IMR-90 (cell line): Measurements from ENCODE around the gene TEFM. TPM values are rescaled to one million over a fixed set of nuclear protein-coding genes. Genes with fewer than 3 reads are reported as not detected.

Experiments
- ATAC-seq: fragments of 200-7000 bp; cut with Tn5 transposase; 2 replicates; pipeline ENCODE4 v1.9.1; 2020; ENCODE audit warnings: low read depth, mild to moderate bottlenecking, moderate library complexity
- BruUV-seq: library from RNA; stranded (reverse); fragments of 400-500 nt; replicated peaks from 2 replicates; lab custom pipeline; 2021; lab: Mats Ljungman, UMichigan
- CTCF ChIA-PET: fragments of 300-600 bp; formaldehyde crosslinking; extraction: SDS; loops from one replicate; lab custom pipeline; 2021; ENCODE audit warnings: antibody characterized with exemption; lab: Yijun Ruan, JAX
- POLR2A ChIA-PET: fragments of 300-600 bp; sonication (Branson Sonifier 250); formaldehyde crosslinking; loops from one replicate; lab custom pipeline; 2022; ENCODE audit warnings: antibody characterized with exemption; ENCODE audit not compliant: unreplicated experiment; lab: Charles Lee
- DNase-seq: peaks from one replicate; pipeline ENCODE4 v3.0.0; 2013
- H2AFZ ChIP-seq: replicated peaks from 2 replicates; pipeline ENCODE3; 2013; ENCODE audit warnings: low read length, mild to moderate bottlenecking; ENCODE audit not compliant: poor library complexity
- H2AK5ac ChIP-seq: 2 replicates; pipeline ENCODE4 v1.6.1; 2013; ENCODE audit warnings: low read depth, low read length, inconsistent platforms
- H2AK9ac ChIP-seq: replicated peaks from 2 replicates; pipeline ENCODE3; 2013; ENCODE audit warnings: mild to moderate bottlenecking, low read depth, low read length, moderate library complexity; ENCODE audit not compliant: poor library complexity
- H2BK120ac ChIP-seq: 2 replicates; pipeline ENCODE4 v1.6.1; 2013; ENCODE audit warnings: low read depth, low read length, inconsistent platforms
- H2BK15ac ChIP-seq: 3 replicates; pipeline ENCODE4 v1.6.1; 2013; ENCODE audit warnings: low read depth, low read length, inconsistent platforms
- H2BK20ac ChIP-seq: 2 replicates; pipeline ENCODE4 v1.6.1; 2013; ENCODE audit warnings: low read depth, mild to moderate bottlenecking, inconsistent platforms, low read length, moderate library complexity
- H2BK5ac ChIP-seq: 2 replicates; pipeline ENCODE4 v1.6.1; 2013; ENCODE audit warnings: mild to moderate bottlenecking, low read depth, low read length, inconsistent platforms; ENCODE audit not compliant: poor library complexity, severe bottlenecking
- H3K14ac ChIP-seq: replicated peaks from 2 replicates; pipeline ENCODE4 v1.6.1; 2013; ENCODE audit warnings: low read depth, low read length, inconsistent platforms
- H3K18ac ChIP-seq: 2 replicates; pipeline ENCODE4 v1.6.1; 2013; ENCODE audit warnings: low read depth, low read length, control low read depth
- H3K23ac ChIP-seq: 2 replicates; pipeline ENCODE4 v1.6.1; 2013; ENCODE audit warnings: low read depth, low read length, inconsistent platforms
- H3K27ac ChIP-seq: 2 replicates; pipeline ENCODE4 v1.5.1; 2013; ENCODE audit warnings: mild to moderate bottlenecking, control low read depth, low read length; ENCODE audit not compliant: insufficient read depth
- H3K27me3 ChIP-seq: 2 replicates; pipeline ENCODE4 v1.6.1; 2013; ENCODE audit warnings: low read length; ENCODE audit not compliant: control insufficient read depth, insufficient read depth
- H3K36me3 ChIP-seq: 2 replicates; pipeline ENCODE4 v1.6.1; 2013; ENCODE audit warnings: low read length, mixed read lengths; ENCODE audit not compliant: control insufficient read depth, insufficient read depth
- H3K4ac ChIP-seq: 2 replicates; pipeline ENCODE4 v1.6.1; 2013; ENCODE audit warnings: low read depth, low read length, inconsistent platforms
- H3K4me1 ChIP-seq: 2 replicates; pipeline ENCODE4 v1.6.1; 2013; ENCODE audit warnings: low read length, mixed read lengths; ENCODE audit not compliant: control insufficient read depth, insufficient read depth
- H3K4me2 ChIP-seq: 2 replicates; pipeline ENCODE4 v1.6.1; 2013; ENCODE audit warnings: low read depth, mild to moderate bottlenecking, control low read depth, low read length, moderate library complexity
- H3K4me3 ChIP-seq: 2 replicates; pipeline ENCODE4 v1.5.1; 2013; ENCODE audit warnings: low read depth, mild to moderate bottlenecking, control low read depth, low read length, moderate library complexity; ENCODE audit not compliant: insufficient read depth
- H3K56ac ChIP-seq: 2 replicates; pipeline ENCODE4 v1.6.1; 2013; ENCODE audit warnings: low read length, inconsistent platforms; ENCODE audit not compliant: insufficient read depth; ENCODE audit errors: extremely low read depth
- H3K79me1 ChIP-seq, 2 experiments: 2 replicates each; pipeline ENCODE4 v1.6.1; 2013; ENCODE audit warnings: low read length in 2 of 2, inconsistent platforms in 1 of 2, low read depth in 1 of 2
- H3K9ac ChIP-seq: 2 replicates; pipeline ENCODE4 v1.6.1; 2013; ENCODE audit warnings: low read depth, low read length, control low read depth
- H3K9me1 ChIP-seq: 2 replicates; pipeline ENCODE4 v1.6.1; 2013; ENCODE audit warnings: low read length, inconsistent platforms; ENCODE audit not compliant: insufficient read depth
- H3K9me3 ChIP-seq: 2 replicates; pipeline ENCODE4 v1.6.1; 2013; ENCODE audit warnings: low read length; ENCODE audit not compliant: control insufficient read depth, insufficient read depth
- H4K20me1 ChIP-seq: 2 replicates; pipeline ENCODE4 v1.6.1; 2013; ENCODE audit warnings: low read length, inconsistent platforms; ENCODE audit not compliant: insufficient read depth
- H4K5ac ChIP-seq: 2 replicates; pipeline ENCODE4 v1.6.1; 2013; ENCODE audit warnings: mild to moderate bottlenecking, low read depth, low read length, control low read depth
- H4K8ac ChIP-seq, 2 experiments: 2 replicates each; pipeline ENCODE4 v1.6.1; 2013; ENCODE audit warnings: low read depth in 2 of 2, low read length in 2 of 2, control low read depth in 1 of 2, inconsistent platforms in 1 of 2
- H4K91ac ChIP-seq: 2 replicates; pipeline ENCODE4 v1.6.1; 2013; ENCODE audit warnings: low read depth, low read length, inconsistent platforms; ENCODE audit not compliant: insufficient read depth
- POLR2A ChIP-seq: IDR thresholded peaks from 2 replicates; pipeline ENCODE4 v1.6.1; 2012; ENCODE audit warnings: mild to moderate bottlenecking, low read depth, low read length
- WGBS, 2 experiments: methylation state at CpG; one replicate each; pipeline versions ENCODE4 v1.1.5 to v1.1.7; 2013; ENCODE audit warnings: missing lambda C conversion rate in 2 of 2; ENCODE audit not compliant: insufficient read length in 1 of 2; ENCODE audit errors: extremely low coverage in 2 of 2; 5-methylcytosine and 5-hydroxymethylcytosine counted together
- dilution Hi-C: fragments of 300-500 bp; cut with HindIII; formaldehyde crosslinking; loops from one replicate; pipeline ENCODE4 v1.14.3; 2018; ENCODE audit warnings: low sequenced_read_pairs; ENCODE audit not compliant: unreplicated experiment
- in situ Hi-C: fragments of 300-500 bp; cut with MboI; formaldehyde crosslinking; loops from 3 replicates; pipeline ENCODE4 v1.14.3; 2019; ENCODE audit warnings: low sequenced_read_pairs, inconsistent platforms, mixed read lengths
- intact Hi-C: fragments of 100-400 bp; cut with micrococcal nuclease; formaldehyde crosslinking; loops from 2 replicates; pipeline ENCODE4 v1.10.0; 2022
- polyA plus RNA-seq, 3 experiments: library from polyadenylated mRNA; depleted of rRNA; stranded (reverse); fragments of >200 nt; gene quantifications; 2 replicates each; pipeline ENCODE4 v1.2.3, GENCODE V29; 2012; ENCODE audit warnings: low replicate concordance in 1 of 3
- total RNA-seq: library from RNA; depleted of rRNA; stranded (reverse); fragments of >200 nt; gene quantifications from 2 replicates; pipeline ENCODE4 v1.2.3, GENCODE V29; 2012
- TF ChIP-seq, protein P1 (sequence below): conservative IDR thresholded peaks from 2 replicates; pipeline ENCODE4 v1.5.1; 2012; ENCODE audit warnings: mild to moderate bottlenecking, low read depth, low read length, improper control_type of control experiment

TEFM gene
- total and polyA plus RNA-seq, 2 of the 4 experiments (the other 2 are of a cell fraction): 7.9 to 13.8 TPM

DNA sequence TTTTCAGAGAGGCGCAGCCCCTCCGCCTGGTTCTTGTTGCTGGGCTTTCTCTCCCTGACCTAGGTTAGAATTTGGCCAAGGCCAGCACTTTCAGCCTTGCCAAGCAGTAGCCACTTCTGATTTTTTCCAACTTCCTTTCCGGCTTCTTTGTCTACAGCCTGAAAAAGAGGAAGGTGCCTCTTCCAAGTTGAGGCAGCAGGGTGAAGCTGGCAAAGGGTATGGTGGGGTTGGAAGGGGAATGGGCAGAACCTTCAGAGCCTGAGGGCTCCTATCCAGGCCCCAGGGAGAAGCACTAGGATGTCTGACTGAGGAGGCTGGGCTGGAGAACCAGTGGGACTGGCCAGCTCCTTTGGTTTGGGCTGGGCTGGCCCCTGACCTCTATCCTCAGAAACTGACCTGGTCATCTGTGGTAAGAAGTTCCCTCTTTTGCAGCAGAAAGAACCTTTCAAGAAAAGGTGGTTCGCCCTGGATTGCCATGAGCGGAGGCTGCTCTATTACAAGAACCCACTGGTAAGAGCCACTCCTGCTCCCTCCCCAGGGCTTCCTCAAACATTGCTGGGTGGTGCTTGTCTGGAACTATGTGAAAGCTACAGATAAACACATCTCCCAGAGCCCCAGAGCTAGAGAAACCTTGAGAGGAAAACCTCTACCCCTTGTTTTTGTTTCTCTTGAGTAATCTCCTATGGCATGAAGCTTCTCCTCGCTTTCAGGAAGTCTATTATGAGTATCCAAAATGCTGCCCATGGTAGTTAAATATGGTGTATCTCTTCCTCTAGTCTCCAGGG lies 48.2 kb upstream of the TEFM start:
- Histone ChIP-seq H3K18ac (no peak overlapping the region), H4K91ac (no peak overlapping the region), H3K9me3 (no peaks in the 10 kb centered on the region), H2AK5ac (no peak overlapping the region), H3K79me1 (no peaks in the 10 kb centered on the region), H4K8ac (no peak overlapping the region), H2BK15ac (no peak overlapping the region), H4K5ac (peak overlapping the region; percentile 19; the same call in 1 of the 2 replicates), H3K36me3 (no peaks in the 10 kb centered on the region), H3K9ac (no peak overlapping the region), H3K4me3 (no peak overlapping the region), H3K27me3 (no peaks in the 10 kb centered on the region), H4K20me1 (no peaks in the 10 kb centered on the region), H3K27ac (no peak overlapping the region), H3K23ac (no peak overlapping the region), H3K9me1 (no peaks in the 10 kb centered on the region), H2AFZ (no peak overlapping the region), H3K56ac (no peak overlapping the region), H3K4ac (no peak overlapping the region), H2BK120ac (no peak overlapping the region), H2AK9ac (no peak overlapping the region), H2BK5ac (no peak overlapping the region), H3K14ac (no peak overlapping the region), H3K4me2 (no peak overlapping the region), H2BK20ac (no peak overlapping the region), H3K4me1 (peaks cover 6% of the 10 kb centered on the region; the same call in 1 of the 2 replicates)
- WGBS, 2 experiments: 100% methylated on average over 1 of the region's 6 CpGs; no CpG with 5 or more reads in 1 of the 2 experiments
- BruUV-seq: no TSS peak
- peak; percentile 24 for DNase-seq
- intact Hi-C loops: no loop called here
- ChIA-PET POLR2A (no interaction called here), CTCF (interaction anchor here (0.6 kb wide), 1 partner anchor 54 kb away, joined by 6 read pairs; no protein-coding TSS in a partner anchor)
- TF ChIP-seq, protein P1, sequence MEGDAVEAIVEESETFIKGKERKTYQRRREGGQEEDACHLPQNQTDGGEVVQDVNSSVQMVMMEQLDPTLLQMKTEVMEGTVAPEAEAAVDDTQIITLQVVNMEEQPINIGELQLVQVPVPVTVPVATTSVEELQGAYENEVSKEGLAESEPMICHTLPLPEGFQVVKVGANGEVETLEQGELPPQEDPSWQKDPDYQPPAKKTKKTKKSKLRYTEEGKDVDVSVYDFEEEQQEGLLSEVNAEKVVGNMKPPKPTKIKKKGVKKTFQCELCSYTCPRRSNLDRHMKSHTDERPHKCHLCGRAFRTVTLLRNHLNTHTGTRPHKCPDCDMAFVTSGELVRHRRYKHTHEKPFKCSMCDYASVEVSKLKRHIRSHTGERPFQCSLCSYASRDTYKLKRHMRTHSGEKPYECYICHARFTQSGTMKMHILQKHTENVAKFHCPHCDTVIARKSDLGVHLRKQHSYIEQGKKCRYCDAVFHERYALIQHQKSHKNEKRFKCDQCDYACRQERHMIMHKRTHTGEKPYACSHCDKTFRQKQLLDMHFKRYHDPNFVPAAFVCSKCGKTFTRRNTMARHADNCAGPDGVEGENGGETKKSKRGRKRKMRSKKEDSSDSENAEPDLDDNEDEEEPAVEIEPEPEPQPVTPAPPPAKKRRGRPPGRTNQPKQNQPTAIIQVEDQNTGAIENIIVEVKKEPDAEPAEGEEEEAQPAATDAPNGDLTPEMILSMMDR: no peak
- no peak for TF ChIP-seq POLR2A
- peak; percentile 46; the same call in 1 of the 2 replicates for ATAC-seq
- dilution Hi-C loops: no loop called here
- in situ Hi-C loops: no loop called here
